CD4-positive, alpha-beta memory T cell (primary cell): ENCODE data around the gene WFDC11. TPM values are rescaled to one million over a fixed set of nuclear protein-coding genes. Genes with fewer than 3 reads are reported as not detected.

Experiments used
- microRNA-seq: library from miRNA; unstranded; fragments of <30 nt; microRNA quantifications from one replicate; pipeline ENCODE4 v1.2.0, GENCODE V29; 2021; ENCODE audit warnings: borderline replicate concordance, borderline number of aligned reads, borderline microRNAs expressed, mixed read lengths
- polyA plus RNA-seq, 2 donors: library from polyadenylated mRNA; unstranded; fragments of 300-500 nt; fragmentation: Illumina TruSeq; gene quantifications; one replicate each; pipeline ENCODE4 v1.2.3, GENCODE V29; 2021
- total RNA-seq, 2 experiments: library from RNA; stranded (reverse); gene quantifications; one replicate each; pipeline ENCODE4 v1.2.3, GENCODE V29; 2021

Gene WFDC11
- total and polyA plus RNA-seq, 4 experiments from 2014 or later: not detected

Small RNAs within 50 kb of the gene (microRNA-seq; reads per million reads assigned to microRNA genes)
- not detected for gene MIR3617

Other genes with a start within 250 kb of the WFDC11 start
- gene WFDC2, start 200.5 kb downstream of the WFDC11 start, total RNA-seq: 1 to 10 TPM in 1 of 2 experiments, under 1 TPM in 1; 0.73 to 1.6 TPM
- not detected for gene WFDC2, start 200.5 kb downstream of the WFDC11 start, polyA plus RNA-seq
- gene SPINT3, start 154.6 kb downstream of the WFDC11 start, total RNA-seq: not detected
- not detected for gene SPINT3, start 154.6 kb downstream of the WFDC11 start, polyA plus RNA-seq
- gene WFDC6, start 130.8 kb downstream of the WFDC11 start, total RNA-seq: not detected
- not detected for gene WFDC6, start 130.8 kb downstream of the WFDC11 start, polyA plus RNA-seq
- not detected for gene EPPIN, start 122.8 kb downstream of the WFDC11 start, total RNA-seq
- not detected for gene EPPIN, start 122.8 kb downstream of the WFDC11 start, polyA plus RNA-seq
- not detected for gene WFDC8, start 91.0 kb downstream of the WFDC11 start, total RNA-seq
- not detected for gene WFDC8, start 91.0 kb downstream of the WFDC11 start, polyA plus RNA-seq
- not detected for gene WFDC10A, start 40.5 kb downstream of the WFDC11 start, total RNA-seq
- not detected for gene WFDC10A, start 40.5 kb downstream of the WFDC11 start, polyA plus RNA-seq
- not detected for gene WFDC9, start 39.0 kb downstream of the WFDC11 start, total RNA-seq
- not detected for gene WFDC9, start 39.0 kb downstream of the WFDC11 start, polyA plus RNA-seq
- gene WFDC13, start 31.8 kb upstream of the WFDC11 start, total RNA-seq: not detected
- not detected for gene WFDC13, start 31.8 kb upstream of the WFDC11 start, polyA plus RNA-seq
- gene WFDC10B, start 34.8 kb upstream of the WFDC11 start, total RNA-seq: not detected
- not detected for gene WFDC10B, start 34.8 kb upstream of the WFDC11 start, polyA plus RNA-seq
- not detected for gene SPINT4, start 52.1 kb upstream of the WFDC11 start, total RNA-seq
- gene SPINT4, start 52.1 kb upstream of the WFDC11 start, polyA plus RNA-seq: not detected
- not detected for gene WFDC3, start 121.6 kb upstream of the WFDC11 start, total RNA-seq
- gene WFDC3, start 121.6 kb upstream of the WFDC11 start, polyA plus RNA-seq: not detected
- gene DNTTIP1, start 121.7 kb upstream of the WFDC11 start, total RNA-seq: 10 to 100 TPM; 18.6 TPM
- 10 to 100 TPM; 37.3 to 49.9 TPM for gene DNTTIP1, start 121.7 kb upstream of the WFDC11 start, polyA plus RNA-seq
- under 1 TPM; 0.55 to 0.61 TPM for gene UBE2C, start 142.4 kb upstream of the WFDC11 start, total RNA-seq
- gene UBE2C, start 142.4 kb upstream of the WFDC11 start, polyA plus RNA-seq: under 1 TPM in 1 of 2 donors, not detected in 1; 0.36 TPM
- not detected for gene TNNC2, start 157.1 kb upstream of the WFDC11 start, total RNA-seq
- gene TNNC2, start 157.1 kb upstream of the WFDC11 start, polyA plus RNA-seq: under 1 TPM; 0.61 to 0.67 TPM
- 1 to 10 TPM; 2.6 to 3.5 TPM for gene SNX21, start 163.6 kb upstream of the WFDC11 start, total RNA-seq
- 1 to 10 TPM in 1 of 2 donors, under 1 TPM in 1; 0.20 to 1.8 TPM for gene SNX21, start 163.6 kb upstream of the WFDC11 start, polyA plus RNA-seq
- 10 to 100 TPM; 30.6 to 33.4 TPM for gene ACOT8, start 187.2 kb upstream of the WFDC11 start, total RNA-seq
- gene ACOT8, start 187.2 kb upstream of the WFDC11 start, polyA plus RNA-seq: 10 to 100 TPM; 38.0 to 54.3 TPM
- 1 to 10 TPM; 6.7 to 7.1 TPM for gene ZSWIM3, start 187.4 kb upstream of the WFDC11 start, total RNA-seq
- 1 to 10 TPM in 1 of 2 donors, under 1 TPM in 1; 0.77 to 2.5 TPM for gene ZSWIM3, start 187.4 kb upstream of the WFDC11 start, polyA plus RNA-seq
- 10 to 100 TPM; 18.2 to 18.5 TPM for gene ZSWIM1, start 211.0 kb upstream of the WFDC11 start, total RNA-seq
- 1 to 10 TPM in 1 of 2 donors, under 1 TPM in 1; 0.86 to 8.5 TPM for gene ZSWIM1, start 211.0 kb upstream of the WFDC11 start, polyA plus RNA-seq
- 1 to 10 TPM; 2.8 to 4.7 TPM for gene SPATA25, start 217.4 kb upstream of the WFDC11 start, total RNA-seq
- gene SPATA25, start 217.4 kb upstream of the WFDC11 start, polyA plus RNA-seq: under 1 TPM in 1 of 2 donors, not detected in 1; 0.38 TPM
- 1 to 10 TPM; 5.5 to 5.6 TPM for gene NEURL2, start 221.0 kb upstream of the WFDC11 start, total RNA-seq
- gene NEURL2, start 221.0 kb upstream of the WFDC11 start, polyA plus RNA-seq: under 1 TPM; 0.29 to 0.75 TPM
- 100 to 1,000 TPM; 102 to 103 TPM for gene CTSA, start 221.1 kb upstream of the WFDC11 start, total RNA-seq
- 100 to 1,000 TPM; 143 to 165 TPM for gene CTSA, start 221.1 kb upstream of the WFDC11 start, polyA plus RNA-seq
- gene PLTP, start 241.9 kb upstream of the WFDC11 start, total RNA-seq: under 1 TPM in 1 of 2 experiments, not detected in 1; 0.19 TPM
- gene PLTP, start 241.9 kb upstream of the WFDC11 start, polyA plus RNA-seq: under 1 TPM; 0.29 to 0.69 TPM